PC-9 (cell line): ENCODE data around the gene HLA-DQB2. TPM values are rescaled to one million over a fixed set of nuclear protein-coding genes. Genes with fewer than 3 reads are reported as not detected.

Source experiments
- BruUV-seq: library from RNA; stranded (reverse); fragments of 400-500 nt; replicated peaks from 2 replicates; lab custom pipeline; 2021; lab: Mats Ljungman, UMichigan
- CTCF ChIA-PET: fragments of 300-600 bp; sonication (Branson Sonifier 250); formaldehyde crosslinking; loops from one replicate; lab custom pipeline; 2022; ENCODE audit warnings: antibody characterized with exemption; lab: Charles Lee
- POLR2A ChIA-PET: fragments of 300-600 bp; sonication (Branson Sonifier 250); formaldehyde crosslinking; loops from one replicate; lab custom pipeline; 2022; ENCODE audit warnings: antibody characterized with exemption; ENCODE audit not compliant: unreplicated experiment; lab: Charles Lee
- DNase-seq, 2 experiments: peaks; one replicate each; pipeline versions ENCODE4 v3.0.0 to v3.0.0-alpha.2; 2015 to 2022; ENCODE audit warnings: mixed read lengths in 1 of 2
- H2AFZ ChIP-seq: fragments of 200-600 bp; sonication (generic); 2 replicates; pipeline ENCODE4 v1.8.1; 2017; ENCODE audit warnings: antibody characterized with exemption
- H3F3A ChIP-seq: fragments of 200-600 bp; sonication (generic); 2 replicates; pipeline ENCODE4 v1.8.1; 2017; ENCODE audit warnings: antibody characterized with exemption, mild to moderate bottlenecking, low read depth; ENCODE audit not compliant: insufficient read depth
- H3K27ac ChIP-seq: fragments of 200-600 bp; sonication (generic); 2 replicates; pipeline ENCODE4 v1.6.1; 2016; ENCODE audit warnings: mixed run types
- H3K27me3 ChIP-seq: fragments of 200-600 bp; sonication (generic); 2 replicates; pipeline ENCODE4 v1.6.1; 2016; ENCODE audit warnings: low read depth, mixed run types; ENCODE audit not compliant: insufficient read depth
- H3K36me3 ChIP-seq: fragments of 200-600 bp; sonication (generic); 2 replicates; pipeline ENCODE4 v1.6.1; 2016; ENCODE audit warnings: low read depth, mixed run types
- H3K4me1 ChIP-seq: fragments of 200-600 bp; sonication (generic); replicated peaks from 2 replicates; pipeline ENCODE4 v1.6.1; 2016; ENCODE audit warnings: mixed run types; ENCODE audit not compliant: insufficient read depth
- H3K4me2 ChIP-seq: fragments of 200-600 bp; sonication (generic); 2 replicates; pipeline ENCODE4 v1.6.1; 2017; ENCODE audit warnings: mixed run types
- H3K4me3 ChIP-seq: fragments of 200-600 bp; sonication (generic); 2 replicates; pipeline ENCODE4 v1.6.1; 2016; ENCODE audit warnings: mixed run types
- H3K79me2 ChIP-seq: fragments of 200-600 bp; sonication (generic); 2 replicates; pipeline ENCODE4 v1.6.1; 2017; ENCODE audit warnings: low read depth, mixed run types
- H3K9me2 ChIP-seq: fragments of 200-600 bp; sonication (generic); 2 replicates; pipeline ENCODE4 v1.8.1; 2017; ENCODE audit warnings: mild to moderate bottlenecking; ENCODE audit not compliant: insufficient read depth
- H3K9me3 ChIP-seq: fragments of 200-600 bp; sonication (generic); 2 replicates; pipeline ENCODE4 v1.8.1; 2016; ENCODE audit warnings: low read depth; ENCODE audit not compliant: insufficient read depth
- H4K20me1 ChIP-seq: fragments of 200-600 bp; sonication (generic); 2 replicates; pipeline ENCODE4 v1.8.1; 2017; ENCODE audit not compliant: insufficient read depth
- EZH2 ChIP-seq: fragments of 200-600 bp; sonication (generic); IDR thresholded peaks from 2 replicates; pipeline ENCODE4 v1.8.0; 2017; ENCODE audit warnings: antibody characterized with exemption, low read depth
- intact Hi-C: fragments of 100-400 bp; cut with micrococcal nuclease; formaldehyde crosslinking; loops from one replicate; pipeline ENCODE4 v1.10.0; 2022; ENCODE audit not compliant: unreplicated experiment
- total RNA-seq: library from RNA; stranded (reverse); gene quantifications from 2 replicates; pipeline ENCODE4 v1.2.3, GENCODE V29; 2021
- TF ChIP-seq, protein P1 (sequence below): fragments of 200-600 bp; sonication (generic); conservative IDR thresholded peaks from 2 replicates; pipeline ENCODE4 v1.6.1; 2017; ENCODE audit warnings: mixed run types, antibody characterized with exemption, mild to moderate bottlenecking, moderate library complexity

Gene HLA-DQB2
- total RNA-seq, 1 experiment from 2014 or later, result not detected

DNA sequence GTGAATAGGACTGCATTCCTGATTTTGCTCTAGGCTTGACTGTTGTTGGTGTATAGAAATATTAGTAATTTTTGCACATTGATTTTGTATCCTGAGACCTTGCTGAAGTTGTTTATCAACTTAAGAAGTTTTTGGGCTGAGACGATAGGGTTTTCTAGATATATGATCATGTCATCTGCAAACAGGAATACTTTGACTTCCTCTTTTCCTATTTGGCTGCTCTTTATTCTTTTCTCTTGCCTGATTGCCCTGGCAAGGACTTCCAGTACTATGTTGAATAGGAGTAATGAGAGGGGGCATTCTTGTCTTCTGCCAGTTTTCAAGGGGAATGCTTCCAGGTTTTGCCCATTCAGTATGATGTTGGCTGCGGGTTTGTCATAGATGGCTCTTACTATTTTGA is 40.1 kb upstream of the HLA-DQB2 start:
- no TSS peak for BruUV-seq
- peaks cover 3% of the 10 kb centered on the region; the same call in 1 of the 2 replicates for H3K27me3 ChIP-seq
- no peaks in the 10 kb centered on the region for H3F3A ChIP-seq
- no peaks in the 10 kb centered on the region for H3K36me3 ChIP-seq
- no peaks in the 10 kb centered on the region for H3K79me2 ChIP-seq
- H4K20me1 ChIP-seq, result no peaks in the 10 kb centered on the region
- no peak for TF ChIP-seq EZH2
- TF ChIP-seq, protein P1, sequence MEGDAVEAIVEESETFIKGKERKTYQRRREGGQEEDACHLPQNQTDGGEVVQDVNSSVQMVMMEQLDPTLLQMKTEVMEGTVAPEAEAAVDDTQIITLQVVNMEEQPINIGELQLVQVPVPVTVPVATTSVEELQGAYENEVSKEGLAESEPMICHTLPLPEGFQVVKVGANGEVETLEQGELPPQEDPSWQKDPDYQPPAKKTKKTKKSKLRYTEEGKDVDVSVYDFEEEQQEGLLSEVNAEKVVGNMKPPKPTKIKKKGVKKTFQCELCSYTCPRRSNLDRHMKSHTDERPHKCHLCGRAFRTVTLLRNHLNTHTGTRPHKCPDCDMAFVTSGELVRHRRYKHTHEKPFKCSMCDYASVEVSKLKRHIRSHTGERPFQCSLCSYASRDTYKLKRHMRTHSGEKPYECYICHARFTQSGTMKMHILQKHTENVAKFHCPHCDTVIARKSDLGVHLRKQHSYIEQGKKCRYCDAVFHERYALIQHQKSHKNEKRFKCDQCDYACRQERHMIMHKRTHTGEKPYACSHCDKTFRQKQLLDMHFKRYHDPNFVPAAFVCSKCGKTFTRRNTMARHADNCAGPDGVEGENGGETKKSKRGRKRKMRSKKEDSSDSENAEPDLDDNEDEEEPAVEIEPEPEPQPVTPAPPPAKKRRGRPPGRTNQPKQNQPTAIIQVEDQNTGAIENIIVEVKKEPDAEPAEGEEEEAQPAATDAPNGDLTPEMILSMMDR, result no peak
- peaks cover 6% of the 10 kb centered on the region for H3K9me3 ChIP-seq
- no peaks in the 10 kb centered on the region for H3K4me1 ChIP-seq
- H3K27ac ChIP-seq, result no peak overlapping the region
- H3K4me2 ChIP-seq, result no peak overlapping the region
- H3K4me3 ChIP-seq, result no peak overlapping the region
- DNase-seq, result no peak
- POLR2A ChIA-PET, result no interaction called here
- H2AFZ ChIP-seq, result no peak overlapping the region
- intact Hi-C loops, result no loop called here
- CTCF ChIA-PET, result no interaction called here
- no peaks in the 10 kb centered on the region for H3K9me2 ChIP-seq

DNA sequence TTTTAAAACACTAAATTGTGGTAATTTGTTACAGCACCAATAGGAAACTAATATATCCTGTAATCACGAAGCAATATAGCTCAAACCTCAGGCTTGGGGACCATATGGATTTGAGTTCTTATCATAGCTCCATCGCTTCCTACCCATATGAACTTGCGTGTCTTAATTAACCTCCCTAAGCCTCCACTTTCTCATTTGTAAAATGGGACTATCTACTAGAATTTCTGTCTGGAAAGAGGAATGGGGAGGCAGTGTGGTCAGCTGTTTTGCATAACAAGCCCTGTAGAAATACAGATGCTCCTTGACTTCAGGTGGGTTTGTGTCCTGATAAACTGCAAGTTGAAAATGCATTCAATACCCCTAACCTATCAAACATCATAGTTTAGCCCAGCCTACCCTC is 36.4 kb upstream of the HLA-DQB2 start:
- Histone ChIP-seq H3K9me3 (peaks cover 6% of the 10 kb centered on the region), H3K27me3 (peaks cover 14% of the 10 kb centered on the region; the same call in 1 of the 2 replicates), H2AFZ (no peak overlapping the region), H3K36me3 (no peaks in the 10 kb centered on the region), H3F3A (no peaks in the 10 kb centered on the region), H3K9me2 (no peaks in the 10 kb centered on the region), H3K27ac (no peak overlapping the region), H3K4me2 (no peak overlapping the region), H3K4me1 (no peaks in the 10 kb centered on the region), H3K79me2 (no peaks in the 10 kb centered on the region), H3K4me3 (no peak overlapping the region), H4K20me1 (no peaks in the 10 kb centered on the region)
- DNase-seq, result no peak
- ChIA-PET CTCF (no interaction called here), POLR2A (no interaction called here)
- TF ChIP-seq, protein P1, result no peak
- intact Hi-C loops, result loop anchor here (5.0 to 10.0 kb wide), 3 partner anchors 65 to 682 kb away; no protein-coding TSS in a partner anchor
- no TSS peak for BruUV-seq

DNA sequence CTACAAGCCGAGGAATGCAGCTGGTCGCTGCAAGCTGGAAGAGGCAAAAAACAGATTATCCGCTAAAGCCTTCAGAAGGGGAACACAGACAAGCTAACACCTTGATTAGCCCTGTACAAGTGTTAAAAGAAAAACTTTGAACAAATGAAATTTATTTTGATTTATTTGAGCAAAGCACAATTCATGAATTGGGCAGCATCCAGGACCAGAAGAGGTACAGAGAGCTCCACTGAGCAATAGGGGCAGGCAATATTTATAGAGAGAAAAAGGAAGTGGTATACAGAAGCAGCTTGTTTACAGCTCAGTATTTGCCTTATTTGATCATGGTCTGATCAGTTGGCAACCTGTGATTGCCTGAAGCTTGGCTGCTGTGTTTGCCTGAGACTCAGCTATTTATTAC is 35.8 kb upstream of the HLA-DQB2 start:
- no TSS peak for BruUV-seq
- Histone ChIP-seq H3K4me1 (no peaks in the 10 kb centered on the region), H3K4me3 (no peak overlapping the region), H3K9me3 (peaks cover 6% of the 10 kb centered on the region), H3F3A (no peaks in the 10 kb centered on the region), H3K4me2 (no peak overlapping the region), H3K36me3 (no peaks in the 10 kb centered on the region), H3K27ac (no peak overlapping the region), H3K79me2 (no peaks in the 10 kb centered on the region), H2AFZ (no peak overlapping the region), H3K9me2 (no peaks in the 10 kb centered on the region), H4K20me1 (no peaks in the 10 kb centered on the region), H3K27me3 (peaks cover 20% of the 10 kb centered on the region)
- ChIA-PET CTCF (no interaction called here), POLR2A (interaction anchor here (0.6 kb wide), 2 partner anchors 393 to 1298 kb away, joined by 3 to 8 read pairs; no protein-coding TSS in a partner anchor)
- intact Hi-C loops, result loop anchor here (5.0 to 10.0 kb wide), 3 partner anchors 66 to 682 kb away; no protein-coding TSS in a partner anchor
- no peak for DNase-seq
- TF ChIP-seq, protein P1, result no peak
- TF ChIP-seq EZH2, result no peak
